ENCODE data around the gene PRPF31.
A peak's percentile ranks its signal among the peaks of the same experiment; 100 is the strongest.
"Not testable (repeated sequence)": the region's sequence is repeated elsewhere in the genome, so short reads cannot be mapped to it uniquely, and the experiment has no call there.

The PRPF31 gene

DNA sequence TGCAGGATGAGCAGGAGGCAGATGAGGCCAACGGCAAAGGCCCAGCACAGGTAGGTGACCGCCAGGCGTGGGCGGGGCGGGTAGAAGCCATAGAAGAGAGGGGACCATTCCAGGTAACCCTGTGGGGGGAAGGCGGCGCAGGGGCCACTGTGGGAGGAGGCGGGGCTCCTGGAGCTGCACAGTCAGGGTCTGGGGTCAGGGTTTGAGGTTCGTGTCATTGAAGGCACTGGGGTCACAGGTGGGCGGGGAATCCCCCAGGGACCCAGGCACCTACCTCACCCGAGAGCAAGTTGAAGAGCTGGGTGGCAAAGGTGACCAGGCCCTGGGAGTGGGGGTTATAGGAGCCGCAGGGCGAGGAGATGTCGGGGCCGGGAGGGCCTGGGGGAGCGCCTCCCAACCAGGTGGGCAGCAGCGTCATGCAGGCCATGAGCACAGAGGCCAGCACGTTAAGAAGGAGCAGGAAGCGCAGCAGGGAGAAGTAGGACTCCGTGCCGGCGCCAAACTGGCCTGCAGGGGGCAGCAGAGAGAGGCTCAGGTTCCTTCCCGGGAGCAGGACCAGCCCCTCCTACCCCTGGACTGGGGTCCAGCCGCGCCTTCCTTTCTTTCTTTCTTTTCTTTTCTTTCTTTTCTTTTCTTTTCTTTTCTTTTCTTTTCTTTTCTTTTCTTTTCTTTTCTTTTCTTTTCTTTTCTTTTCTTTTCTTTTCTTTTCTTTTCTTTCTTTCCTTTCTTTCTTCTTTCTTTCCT, 52.8 kb downstream of the PRPF31 start:
- peak; percentile 79 to 97 for DNase-seq

DNA sequence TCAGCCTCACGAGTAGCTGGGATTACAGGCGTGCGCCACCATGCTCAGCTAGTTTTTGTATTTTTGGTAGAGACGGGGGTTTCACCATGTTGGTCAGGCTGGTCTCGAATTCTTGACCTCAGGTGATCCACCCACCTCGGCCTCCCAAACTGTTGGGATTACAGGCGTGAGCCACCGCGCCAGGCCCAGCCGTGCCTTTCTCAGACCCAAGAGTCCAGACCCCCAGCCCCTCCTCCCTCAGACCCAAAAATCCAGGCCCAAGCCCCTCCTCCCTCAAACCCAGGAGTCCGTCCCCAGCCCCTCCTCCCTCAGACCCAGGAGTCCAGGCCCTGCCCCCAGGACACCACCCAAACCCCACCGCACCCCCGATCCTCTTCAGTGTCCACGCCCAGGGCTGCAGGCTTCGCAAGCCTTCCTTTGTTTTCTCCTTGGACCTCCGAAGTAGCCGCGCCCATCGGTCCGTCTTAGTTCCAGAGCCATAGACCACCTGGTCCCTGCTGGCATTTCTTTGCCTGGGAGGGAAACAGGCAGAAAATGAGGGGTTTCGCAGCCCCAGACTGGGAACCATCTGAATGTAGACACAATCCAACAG, 53.7 kb downstream of the PRPF31 start:
- DNase-seq: no peak

GRCh38 chr19:54171736-54172431, 56.3 kb downstream of the PRPF31 start:
- DNase-seq: not testable (repeated sequence)

- DNase-seq: peak; percentile 87 to 97
Measured at GRCh38 chr19:54172471-54173358, 57.2 kb downstream of the PRPF31 start, which contains the start of gene TMC4. TSS of gene TMC4 (minus strand) at chr19:54173160. CDS start at chr19:54173117, 43 bp downstream.

DNA sequence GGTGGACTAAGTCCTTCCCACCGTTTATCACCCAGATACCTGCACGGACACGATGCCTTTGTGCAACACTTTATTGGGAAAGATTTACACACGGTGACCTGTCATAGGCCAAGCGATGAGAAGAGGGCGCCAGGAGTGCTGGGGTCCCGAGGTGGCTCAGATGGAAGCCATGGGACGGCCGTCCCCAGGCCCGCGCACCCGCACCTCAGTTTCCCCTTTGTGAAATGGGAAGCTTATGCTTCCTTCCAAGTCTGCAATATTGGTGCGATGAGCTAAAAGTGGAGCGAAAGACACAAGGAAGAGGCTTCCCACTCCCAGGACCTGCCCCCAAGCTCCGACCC, 57.8 kb downstream of the PRPF31 start:
- no peak for DNase-seq

DNA sequence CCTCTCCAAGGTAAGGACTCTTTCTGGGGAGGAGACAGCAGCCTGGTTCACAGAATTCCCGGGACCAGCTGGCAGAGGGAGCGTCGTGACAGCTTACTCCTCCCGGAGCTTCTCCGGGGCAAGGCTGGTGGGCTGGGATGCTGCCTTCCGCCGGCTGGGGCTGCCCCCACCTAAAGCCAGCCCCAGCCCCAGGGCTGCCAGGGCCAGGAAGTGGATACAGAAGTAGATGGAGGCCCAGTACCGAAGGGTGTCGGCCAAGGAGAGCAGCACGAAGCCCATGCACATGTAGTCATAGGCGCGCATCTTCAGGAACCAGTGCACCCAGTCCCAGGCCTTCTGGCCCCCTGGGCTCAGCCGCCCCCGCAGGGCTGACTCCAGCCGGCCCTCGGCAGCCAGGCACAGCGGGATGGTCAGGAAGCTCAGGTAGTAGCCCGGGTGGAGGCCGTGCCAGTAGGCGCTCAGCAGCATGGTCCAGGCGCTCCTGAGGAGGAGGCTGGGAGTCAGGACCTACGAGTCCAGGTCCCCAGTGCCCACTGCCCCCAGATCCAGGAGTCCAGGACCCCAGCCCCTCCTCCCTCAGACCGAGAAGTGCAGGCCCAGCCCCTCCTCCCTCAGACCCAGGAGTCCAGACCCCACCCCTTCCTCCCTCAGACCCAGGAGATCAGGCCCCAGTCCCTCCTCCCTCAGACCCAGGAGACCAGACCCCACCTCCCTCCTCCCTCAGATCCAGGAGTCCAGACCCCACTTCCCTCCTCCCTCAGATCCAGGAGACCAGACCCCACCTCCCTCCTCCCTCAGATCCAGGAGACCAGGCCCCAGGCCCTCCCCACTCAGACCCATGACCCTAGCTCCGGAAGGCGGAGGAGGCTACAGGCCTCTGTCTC, 58.6 kb downstream of the PRPF31 start:
- no peak for DNase-seq

GRCh38 chr19:54178581-54179261, 63.2 kb downstream of the PRPF31 start:
- DNase-seq: peak; percentile 74 to 94

- DNase-seq: no peak
Measured at GRCh38 chr19:54179262-54179852, 63.8 kb downstream of the PRPF31 start.

DNA sequence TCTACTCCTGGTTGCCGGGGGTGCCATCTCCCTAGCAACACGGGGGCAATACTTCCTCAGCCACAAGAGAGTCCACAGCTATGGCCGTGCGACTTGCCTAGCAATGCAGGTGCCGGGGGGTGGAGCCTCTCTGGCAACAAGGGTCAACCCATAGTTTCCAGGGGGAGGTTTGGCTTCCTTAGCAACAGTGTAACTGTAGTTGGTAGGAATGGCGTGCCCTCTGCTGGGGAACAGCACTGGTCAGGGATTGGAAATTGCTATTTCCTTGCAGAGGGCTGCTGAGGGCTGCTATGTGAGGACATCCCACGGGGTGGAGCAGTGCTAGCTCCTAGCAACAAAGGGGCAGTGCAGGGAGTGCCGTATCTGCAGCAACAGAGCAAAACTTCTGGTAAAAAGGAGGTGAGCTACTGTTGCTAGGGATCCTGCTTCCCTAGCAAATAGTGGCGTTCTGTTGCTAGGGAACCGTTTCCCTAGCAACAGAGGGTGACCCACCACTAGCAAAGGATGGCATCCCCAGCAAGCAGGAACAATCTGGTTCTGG, 64.4 kb downstream of the PRPF31 start:
- DNase-seq: peak; percentile 97 to 98

- DNase-seq: no peak
Measured at GRCh38 chr19:54180691-54181091, 65.1 kb downstream of the PRPF31 start.

Data from NCI-H526 (cell line).